ENCODE data around the gene C17orf100. TPM values are rescaled to one million over a fixed set of nuclear protein-coding genes. Genes with fewer than 3 reads are reported as not detected.

C17orf100 gene
- total and polyA plus RNA-seq, 2 of the 13 experiments (the other 11 are each of a cell fraction or from before 2014, with no cell fraction given) = 3.6 to 8.7 TPM

DNA sequence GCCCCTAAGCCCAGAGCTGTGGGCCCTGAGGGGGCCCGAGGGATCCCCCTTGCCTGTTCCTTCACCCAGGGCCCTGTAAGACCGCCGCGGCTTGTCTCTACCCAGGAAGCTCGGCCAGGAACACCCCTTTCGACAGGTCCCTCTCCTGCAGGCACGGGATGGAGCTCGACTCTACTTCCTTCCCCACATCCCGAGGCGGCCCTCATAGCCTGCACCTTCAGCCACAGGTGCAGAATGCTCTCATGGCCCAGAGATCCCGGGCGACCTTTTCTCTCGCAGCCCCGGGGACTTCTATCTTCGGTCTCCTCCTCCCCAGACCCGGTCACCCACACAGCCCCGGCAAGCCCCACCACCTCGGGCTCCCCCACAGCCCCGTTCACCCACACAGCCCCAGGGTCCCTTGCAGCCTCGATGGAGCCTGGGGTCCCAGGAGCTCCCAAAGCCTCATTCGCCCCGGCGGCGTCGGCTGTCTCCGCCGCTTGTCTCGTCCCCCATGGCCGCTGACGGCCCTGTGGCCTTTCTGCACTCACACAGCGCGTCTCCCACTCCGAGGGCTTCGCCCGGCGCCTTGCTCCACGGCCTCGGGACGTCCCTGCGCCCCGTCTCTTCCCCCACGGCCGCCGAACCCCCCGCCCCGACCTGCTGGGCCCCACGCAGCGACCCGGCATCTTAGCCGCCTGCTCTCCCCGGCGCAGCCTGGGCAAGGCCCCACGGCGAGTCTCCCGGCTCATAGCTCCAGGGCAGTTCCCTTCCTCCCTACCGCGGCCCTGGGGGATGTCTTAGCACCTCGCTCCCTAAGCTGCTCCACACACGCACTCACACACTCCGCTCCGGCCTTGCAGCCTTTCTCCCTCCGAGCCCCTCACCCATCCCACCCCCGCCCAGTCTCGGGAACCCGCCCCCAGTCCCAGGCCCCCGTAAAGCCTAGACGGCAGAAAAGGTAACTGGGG lies 11.7 kb upstream of the C17orf100 start (continued):
- TF ChIP-seq, protein P1, sequence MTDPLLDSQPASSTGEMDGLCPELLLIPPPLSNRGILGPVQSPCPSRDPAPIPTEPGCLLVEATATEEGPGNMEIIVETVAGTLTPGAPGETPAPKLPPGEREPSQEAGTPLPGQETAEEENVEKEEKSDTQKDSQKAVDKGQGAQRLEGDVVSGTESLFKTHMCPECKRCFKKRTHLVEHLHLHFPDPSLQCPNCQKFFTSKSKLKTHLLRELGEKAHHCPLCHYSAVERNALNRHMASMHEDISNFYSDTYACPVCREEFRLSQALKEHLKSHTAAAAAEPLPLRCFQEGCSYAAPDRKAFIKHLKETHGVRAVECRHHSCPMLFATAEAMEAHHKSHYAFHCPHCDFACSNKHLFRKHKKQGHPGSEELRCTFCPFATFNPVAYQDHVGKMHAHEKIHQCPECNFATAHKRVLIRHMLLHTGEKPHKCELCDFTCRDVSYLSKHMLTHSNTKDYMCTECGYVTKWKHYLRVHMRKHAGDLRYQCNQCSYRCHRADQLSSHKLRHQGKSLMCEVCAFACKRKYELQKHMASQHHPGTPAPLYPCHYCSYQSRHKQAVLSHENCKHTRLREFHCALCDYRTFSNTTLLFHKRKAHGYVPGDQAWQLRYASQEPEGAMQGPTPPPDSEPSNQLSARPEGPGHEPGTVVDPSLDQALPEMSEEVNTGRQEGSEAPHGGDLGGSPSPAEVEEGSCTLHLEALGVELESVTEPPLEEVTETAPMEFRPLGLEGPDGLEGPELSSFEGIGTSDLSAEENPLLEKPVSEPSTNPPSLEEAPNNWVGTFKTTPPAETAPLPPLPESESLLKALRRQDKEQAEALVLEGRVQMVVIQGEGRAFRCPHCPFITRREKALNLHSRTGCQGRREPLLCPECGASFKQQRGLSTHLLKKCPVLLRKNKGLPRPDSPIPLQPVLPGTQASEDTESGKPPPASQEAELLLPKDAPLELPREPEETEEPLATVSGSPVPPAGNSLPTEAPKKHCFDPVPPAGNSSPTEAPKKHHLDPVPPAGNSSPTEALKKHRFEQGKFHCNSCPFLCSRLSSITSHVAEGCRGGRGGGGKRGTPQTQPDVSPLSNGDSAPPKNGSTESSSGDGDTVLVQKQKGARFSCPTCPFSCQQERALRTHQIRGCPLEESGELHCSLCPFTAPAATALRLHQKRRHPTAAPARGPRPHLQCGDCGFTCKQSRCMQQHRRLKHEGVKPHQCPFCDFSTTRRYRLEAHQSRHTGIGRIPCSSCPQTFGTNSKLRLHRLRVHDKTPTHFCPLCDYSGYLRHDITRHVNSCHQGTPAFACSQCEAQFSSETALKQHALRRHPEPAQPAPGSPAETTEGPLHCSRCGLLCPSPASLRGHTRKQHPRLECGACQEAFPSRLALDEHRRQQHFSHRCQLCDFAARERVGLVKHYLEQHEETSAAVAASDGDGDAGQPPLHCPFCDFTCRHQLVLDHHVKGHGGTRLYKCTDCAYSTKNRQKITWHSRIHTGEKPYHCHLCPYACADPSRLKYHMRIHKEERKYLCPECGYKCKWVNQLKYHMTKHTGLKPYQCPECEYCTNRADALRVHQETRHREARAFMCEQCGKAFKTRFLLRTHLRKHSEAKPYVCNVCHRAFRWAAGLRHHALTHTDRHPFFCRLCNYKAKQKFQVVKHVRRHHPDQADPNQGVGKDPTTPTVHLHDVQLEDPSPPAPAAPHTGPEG (CRISPR knock-in tag; IDR thresholded peaks at IDR 0.05) = 0 out of 2 replicates have a peak, but pooled peaks have one; percentile 36
- TF ChIP-seq POLR2AphosphoS5 (IDR thresholded peaks at IDR 0.05; ENCODE audit: low read depth, low read length) (no peak), ZFP90 (CRISPR knock-in tag; IDR thresholded peaks at IDR 0.05; ENCODE audit: borderline replicate concordance) (0 out of 2 replicates have a peak, but pooled peaks have one; percentile 12), CEBPB (IDR thresholded peaks at IDR 0.05; ENCODE audit: borderline replicate concordance, low read depth, low read length) (no peak), RFXAP (CRISPR knock-in tag; IDR thresholded peaks at IDR 0.05; ENCODE audit: borderline replicate concordance) (no peak), FOXM1 (CRISPR knock-in tag; IDR thresholded peaks at IDR 0.05) (no peak), POGZ (CRISPR knock-in tag; IDR thresholded peaks at IDR 0.05) (no peak), IKZF4 (CRISPR knock-in tag; IDR thresholded peaks at IDR 0.05; ENCODE audit: borderline replicate concordance, low read depth, not compliant biosample characterization) (no peak), NFKB2 (CRISPR knock-in tag; IDR thresholded peaks at IDR 0.05; ENCODE audit: borderline replicate concordance) (no peak), ZNF101 (CRISPR knock-in tag; IDR thresholded peaks at IDR 0.05; ENCODE audit: borderline replicate concordance, low read depth) (no peak), FOXP1 (IDR thresholded peaks at IDR 0.05) (no peak), FOXP1 (CRISPR knock-in tag; IDR thresholded peaks at IDR 0.05) (no peak), PHF21A (CRISPR knock-in tag; IDR thresholded peaks at IDR 0.05) (no peak), RXRA (CRISPR knock-in tag; IDR thresholded peaks at IDR 0.05) (peak; percentile 2; the same call in 1 of the 2 replicates), HOXA3 (CRISPR knock-in tag; IDR thresholded peaks at IDR 0.05) (no peak), JDP2 (CRISPR knock-in tag; IDR thresholded peaks at IDR 0.05; ENCODE audit: borderline replicate concordance) (no peak), KLF11 (CRISPR knock-in tag; IDR thresholded peaks at IDR 0.05) (no peak), ZNF446 (CRISPR knock-in tag; IDR thresholded peaks at IDR 0.05) (0 out of 2 replicates have a peak, but pooled peaks have one; percentile 58), U2AF1 (optimal IDR thresholded peaks at IDR 0.05; ENCODE audit: low read depth, low read length) (peak; percentile 4), ZNF850 (CRISPR knock-in tag; conservative IDR thresholded peaks at IDR 0.05) (no peak), MXI1 (IDR thresholded peaks at IDR 0.05; ENCODE audit: borderline replicate concordance, low read depth, low read length) (no peak), ZNF644 (CRISPR knock-in tag; IDR thresholded peaks at IDR 0.05; ENCODE audit: low read depth) (no peak), ZNF441 (CRISPR knock-in tag; IDR thresholded peaks at IDR 0.05; ENCODE audit: borderline replicate concordance) (peak; percentile 2; the same call in 1 of the 2 replicates), HNF4G (IDR thresholded peaks at IDR 0.05; ENCODE audit: borderline replicate concordance, low read depth, low read length) (no peak), HNF4G (CRISPR knock-in tag; IDR thresholded peaks at IDR 0.05; ENCODE audit: borderline replicate concordance, low read depth) (no peak)
- TF ChIP-seq, protein P2, sequence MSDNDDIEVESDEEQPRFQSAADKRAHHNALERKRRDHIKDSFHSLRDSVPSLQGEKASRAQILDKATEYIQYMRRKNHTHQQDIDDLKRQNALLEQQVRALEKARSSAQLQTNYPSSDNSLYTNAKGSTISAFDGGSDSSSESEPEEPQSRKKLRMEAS (IDR thresholded peaks at IDR 0.05) = 0 out of 2 replicates have a peak, but pooled peaks have one; percentile 5
